DMS153 (cell line): Measurements from ENCODE around the gene MAMDC4.
"Not testable (repeated sequence)": the region's sequence is repeated elsewhere in the genome, so short reads cannot be mapped to it uniquely, and the experiment has no call there.

Experiments used
- DNase-seq: peaks from one replicate; lab custom pipeline; 2025; lab: John Stamatoyannopoulos, UW

Gene MAMDC4

DNA sequence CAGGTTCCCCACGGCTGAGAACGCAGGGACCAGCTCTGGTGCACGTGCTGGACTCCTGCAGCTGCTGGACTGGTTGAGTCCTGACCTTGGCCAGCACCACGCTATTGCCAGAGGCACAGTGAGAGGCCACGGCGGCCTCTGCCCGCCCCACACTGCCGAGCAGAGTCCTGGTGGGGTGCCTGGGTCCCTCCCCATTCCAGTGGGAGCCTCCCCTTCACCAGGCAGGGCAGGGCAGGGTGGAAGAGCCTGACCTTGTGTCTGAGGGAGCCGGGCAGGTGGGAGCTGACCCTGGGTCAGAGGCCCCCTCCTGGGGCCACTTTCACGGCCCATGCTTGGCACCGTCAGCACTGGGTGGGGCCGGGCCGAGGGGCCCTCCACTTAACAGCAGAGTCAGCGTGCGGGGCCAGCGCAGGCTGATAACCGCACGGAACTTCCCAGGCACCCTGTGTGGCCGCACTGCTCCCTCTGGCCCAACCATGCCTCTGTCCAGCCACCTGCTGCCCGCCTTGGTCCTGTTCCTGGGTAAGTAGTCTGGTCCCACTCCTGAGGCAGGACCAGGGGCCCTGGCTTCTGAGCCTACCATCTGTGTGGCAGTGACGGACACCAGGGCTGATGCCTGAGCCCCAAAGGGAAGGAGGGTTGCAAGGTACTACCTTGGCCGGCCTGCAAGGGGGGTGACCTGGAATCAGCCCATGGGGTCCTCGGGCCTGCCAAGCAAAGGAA lies at the start of gene MAMDC4:
Gene MAMDC4 (plus strand): TSS at position 406 of the 723 bp plus-strand sequence. CDS start 71 bp downstream, at position 477.
- no peak for DNase-seq

DNA sequence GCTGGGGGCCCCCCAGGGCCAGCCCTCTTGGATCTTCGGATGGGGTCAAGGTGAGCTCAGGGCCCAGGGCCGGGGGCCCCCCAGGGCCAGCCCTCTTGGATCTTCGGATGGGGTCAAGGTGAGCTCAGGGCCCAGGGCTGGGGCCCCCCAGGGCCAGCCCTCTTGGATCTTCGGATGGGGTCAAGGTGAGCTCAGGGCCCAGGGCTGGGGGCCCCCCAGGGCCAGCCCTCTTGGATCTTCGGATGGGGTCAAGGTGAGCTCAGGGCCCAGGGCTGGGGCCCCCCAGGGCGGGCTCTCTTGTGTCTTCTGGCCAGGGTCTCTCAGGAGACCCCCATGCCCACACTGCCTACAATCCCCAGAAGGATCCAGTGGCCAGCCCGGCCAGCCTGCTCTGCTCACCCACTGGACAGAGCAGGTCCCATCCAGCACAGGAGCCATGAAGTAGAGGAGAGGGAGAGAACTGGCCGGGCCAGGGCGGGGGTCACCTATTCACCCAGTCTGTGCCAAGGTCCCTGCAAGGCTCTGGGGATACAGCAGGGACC lies 49.1 kb upstream of the MAMDC4 start:
- not testable (repeated sequence) for DNase-seq

DNA sequence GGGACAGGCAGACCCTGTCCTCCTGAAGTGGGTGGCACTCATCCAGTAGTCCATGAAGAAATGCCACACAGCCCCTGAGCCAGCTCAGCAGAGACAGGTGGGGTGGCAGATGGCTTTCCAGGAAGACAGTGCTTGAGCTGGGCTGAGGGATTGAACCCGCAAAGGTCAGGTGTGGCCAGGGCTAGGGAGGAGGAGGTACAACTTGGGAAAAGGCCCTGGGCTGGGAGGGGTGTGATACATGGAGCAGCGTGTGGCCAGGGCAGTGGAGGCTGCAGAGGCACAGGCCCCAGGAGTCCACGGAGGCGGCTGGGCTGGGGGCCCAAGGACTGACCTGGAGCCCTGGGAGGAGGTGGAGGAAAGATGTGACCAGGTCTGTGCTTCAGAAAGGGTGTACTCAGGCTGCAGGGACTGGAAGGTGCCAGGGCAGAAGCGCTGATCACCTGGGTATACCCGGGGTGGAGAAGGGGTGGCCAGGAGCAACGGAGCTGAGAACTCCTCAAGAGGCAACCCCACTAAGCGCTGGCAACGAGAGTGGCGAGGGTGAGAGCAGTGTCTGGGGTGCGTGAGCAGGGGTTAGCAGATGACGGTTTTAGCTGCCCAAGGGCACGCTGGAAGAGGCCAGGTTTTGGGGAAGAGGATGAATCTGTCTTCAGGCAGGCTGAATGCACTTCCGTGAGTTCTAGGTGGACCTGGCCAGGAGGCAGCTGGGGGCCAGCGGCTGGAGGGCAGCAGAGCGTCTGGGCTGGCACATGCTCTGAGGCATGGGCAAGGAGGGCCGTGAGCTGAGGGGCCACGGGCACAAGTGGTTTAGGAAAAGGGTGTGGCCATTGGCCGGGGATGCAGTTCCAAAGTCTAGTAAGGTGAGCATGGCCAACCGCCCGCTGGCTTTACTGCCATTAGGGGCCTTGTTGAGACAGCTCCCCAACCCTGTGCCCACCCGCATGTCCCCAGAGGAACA lies 48.3 kb upstream of the MAMDC4 start:
- no peak for DNase-seq

DNA sequence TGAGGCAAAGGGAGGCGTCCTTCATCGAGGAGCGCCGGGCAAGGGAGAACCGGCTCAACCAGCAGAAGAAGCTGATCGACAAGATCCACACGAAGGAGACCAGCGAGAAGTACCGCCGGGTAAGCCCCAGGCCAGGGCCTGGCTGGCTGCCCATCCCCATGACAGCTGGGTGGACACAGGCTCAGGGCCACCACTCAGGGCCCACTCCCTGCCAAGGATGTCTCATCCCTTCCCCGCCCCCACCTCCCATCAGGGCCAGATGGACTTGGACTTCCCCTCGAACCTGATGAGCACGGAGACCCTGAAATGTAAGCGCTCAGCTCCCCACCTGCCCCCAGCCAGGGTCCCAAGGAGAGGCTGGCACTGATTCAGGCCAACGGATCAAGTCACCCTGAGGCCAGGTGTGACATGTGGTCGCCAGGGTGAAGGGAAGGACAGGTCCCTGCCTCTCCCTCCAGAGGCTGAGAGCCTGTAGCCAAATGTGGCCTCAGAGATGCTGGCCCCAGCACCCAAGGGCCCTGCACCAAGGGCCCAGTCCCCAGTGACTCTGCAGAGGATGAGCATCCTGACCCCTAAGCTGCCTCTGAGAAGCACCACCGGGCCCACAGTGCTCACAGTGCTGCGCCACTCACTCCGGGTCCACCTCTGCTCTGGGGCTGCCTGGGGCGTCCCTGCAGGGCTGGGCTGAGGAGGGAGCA lies 47.5 kb upstream of the MAMDC4 start:
- no peak for DNase-seq

- DNase-seq: no peak
These were observed 46.9 kb upstream of the MAMDC4 start for GRCh38 chr9:136805207-136805740.

- no peak for DNase-seq
These were observed 46.1 kb upstream of the MAMDC4 start for GRCh38 chr9:136806067-136806466.

GRCh38 chr9:136806631-136807201 lies 45.4 kb upstream of the MAMDC4 start:
- DNase-seq: no peak

DNA sequence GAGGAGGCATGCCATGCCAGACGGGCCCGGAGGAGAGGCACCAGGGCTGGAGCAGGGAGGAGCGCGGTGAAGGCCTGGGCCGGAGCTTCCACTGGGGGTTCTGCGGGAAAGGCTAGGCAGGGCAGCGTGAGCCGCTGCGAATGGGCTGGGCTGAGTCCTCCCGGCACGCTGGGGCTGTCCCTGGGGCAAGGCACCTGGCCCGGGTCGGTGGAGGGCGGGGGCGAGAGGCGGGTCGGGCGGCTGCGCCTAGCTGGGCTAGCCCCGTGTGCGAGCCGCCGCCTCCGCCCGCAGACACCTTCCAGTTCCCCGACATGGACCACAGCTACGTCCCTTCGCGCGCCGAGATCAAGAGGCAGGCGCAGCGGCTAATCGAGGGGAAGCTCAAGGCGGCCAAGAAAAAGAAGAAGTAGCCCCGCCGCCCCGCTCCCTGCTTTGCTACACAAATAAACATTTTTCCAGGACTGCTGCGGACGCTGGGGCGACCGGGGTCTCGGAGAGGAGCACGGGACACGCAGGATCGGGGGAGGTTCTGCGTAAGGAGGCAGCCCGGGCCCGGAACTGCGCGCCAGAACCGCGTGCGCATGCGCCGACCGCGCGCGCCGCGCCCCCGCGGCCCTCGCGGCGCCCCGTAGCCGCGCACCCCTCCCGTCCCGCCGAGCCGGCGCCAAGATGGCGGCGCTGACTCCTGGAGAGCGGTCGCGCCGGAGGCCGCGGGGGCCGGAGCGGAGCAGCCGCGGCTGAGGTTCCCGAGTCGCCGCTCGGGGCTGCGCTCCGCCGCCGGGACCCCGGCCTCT lies 44.7 kb upstream of the MAMDC4 start, which contains the start of gene RABL6:
Gene RABL6 (plus strand): TSS at position 668 of the 794 bp plus-strand sequence. CDS start 249 bp downstream, outside the sequence.
- DNase-seq: no peak

DNA sequence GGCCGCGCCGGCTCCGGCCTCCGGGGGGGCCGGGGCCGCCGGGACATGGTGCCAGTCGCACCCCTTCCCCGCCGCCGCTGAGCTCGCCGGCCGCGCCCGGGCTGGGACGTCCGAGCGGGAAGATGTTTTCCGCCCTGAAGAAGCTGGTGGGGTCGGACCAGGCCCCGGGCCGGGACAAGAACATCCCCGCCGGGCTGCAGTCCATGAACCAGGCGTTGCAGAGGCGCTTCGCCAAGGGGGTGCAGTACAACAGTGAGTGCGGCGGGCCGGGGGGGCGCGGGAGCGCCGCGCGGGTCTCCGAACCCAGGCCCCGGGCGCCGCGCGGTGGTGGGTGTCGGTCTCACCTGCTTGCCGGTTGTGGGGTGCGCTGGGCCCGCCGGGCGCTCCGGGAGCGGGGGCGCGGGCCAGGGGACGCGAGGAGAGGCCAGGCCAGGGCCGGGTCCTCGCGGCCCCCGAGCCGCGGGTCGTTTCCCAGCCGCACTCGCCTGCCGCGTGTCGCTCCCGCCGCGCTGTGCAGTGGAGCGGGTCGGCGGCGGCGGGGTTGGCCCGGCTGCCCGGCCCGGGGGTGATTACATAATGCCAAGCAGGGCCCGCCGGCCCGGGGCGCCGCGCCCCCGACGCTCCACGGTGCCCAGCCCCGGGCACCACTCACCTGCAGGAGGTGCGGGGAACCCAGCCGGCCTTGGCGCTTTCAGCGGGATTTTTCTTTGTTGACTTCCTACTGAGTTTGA lies 43.9 kb upstream of the MAMDC4 start:
- DNase-seq: no peak

GRCh38 chr9:136808806-136809158 lies 43.4 kb upstream of the MAMDC4 start:
- no peak for DNase-seq

GRCh38 chr9:136814725-136815421 lies 37.3 kb upstream of the MAMDC4 start:
- no peak for DNase-seq

DNA sequence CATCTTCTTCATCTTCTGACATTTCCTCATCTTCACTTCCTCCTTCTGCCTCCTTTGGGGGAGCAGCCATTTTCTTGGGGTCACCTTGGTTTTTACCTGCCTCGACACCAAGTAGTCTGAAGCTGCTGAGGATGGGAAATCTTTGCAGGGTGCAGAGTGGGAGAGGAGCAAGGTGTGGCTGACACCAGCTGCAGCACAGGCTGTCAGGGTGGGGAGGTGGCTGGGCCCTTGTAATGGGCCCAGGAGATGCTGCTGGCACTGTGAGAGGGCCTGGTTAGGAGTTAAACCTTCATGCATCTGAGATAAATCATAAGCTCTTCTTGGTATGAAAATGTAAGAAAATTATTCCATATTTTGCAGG lies 36.7 kb upstream of the MAMDC4 start:
- no peak for DNase-seq

DNA sequence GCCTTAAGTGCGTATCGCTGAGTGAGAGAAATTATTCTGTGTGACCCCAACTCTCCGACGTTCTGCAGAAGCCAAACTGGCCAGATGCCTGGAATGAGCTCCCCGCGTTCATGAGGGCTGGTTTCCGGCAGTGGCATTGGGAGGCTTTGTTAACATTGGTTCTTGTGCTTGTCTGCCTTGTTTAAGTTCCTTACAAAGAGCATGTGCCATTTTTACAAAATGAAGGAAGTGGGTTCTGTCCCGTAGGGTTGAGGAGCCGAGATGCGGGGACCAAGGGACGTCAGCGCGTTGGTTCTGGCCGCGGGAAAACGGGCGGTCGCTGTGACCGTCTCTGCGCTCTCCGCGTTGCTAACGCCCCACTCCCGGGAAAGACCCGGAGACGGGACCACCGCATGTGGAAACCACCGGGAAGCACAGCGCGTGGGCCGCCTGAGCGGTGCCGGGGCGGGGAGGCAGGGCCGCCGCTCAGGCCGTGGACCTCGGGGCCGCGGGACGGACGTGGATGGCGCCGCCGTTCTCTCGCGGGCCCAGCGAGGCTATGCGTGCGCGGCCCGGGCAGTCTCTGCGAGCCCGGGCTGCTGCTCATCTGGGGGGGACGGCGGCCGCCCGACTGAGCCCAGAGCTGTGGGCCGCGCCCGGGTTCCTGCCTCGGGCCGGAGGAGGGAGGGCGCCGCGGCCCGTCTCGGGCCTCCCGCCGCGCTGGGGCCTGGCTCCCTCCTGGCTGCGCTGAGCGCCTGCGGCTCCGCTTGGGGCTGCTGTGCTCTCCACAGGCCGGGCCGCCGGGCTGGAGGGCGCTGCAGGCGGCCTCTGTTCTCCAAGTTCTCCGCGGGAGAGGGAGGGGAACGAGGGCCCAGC lies 30.9 kb upstream of the MAMDC4 start:
- no peak for DNase-seq

- DNase-seq: no peak
These were observed 30.2 kb upstream of the MAMDC4 start for GRCh38 chr9:136821826-136822544.

- DNase-seq: no peak
These were observed 28.8 kb upstream of the MAMDC4 start for GRCh38 chr9:136823136-136824046.

GRCh38 chr9:136824496-136825225 lies 27.5 kb upstream of the MAMDC4 start:
- DNase-seq: no peak
